OCI-M1 (cell line): ENCODE results near the gene WWP2.

Source experiments
- DNase-seq: peaks from one replicate; lab custom pipeline; 2025; lab: John Stamatoyannopoulos, UW

The WWP2 gene

DNA sequence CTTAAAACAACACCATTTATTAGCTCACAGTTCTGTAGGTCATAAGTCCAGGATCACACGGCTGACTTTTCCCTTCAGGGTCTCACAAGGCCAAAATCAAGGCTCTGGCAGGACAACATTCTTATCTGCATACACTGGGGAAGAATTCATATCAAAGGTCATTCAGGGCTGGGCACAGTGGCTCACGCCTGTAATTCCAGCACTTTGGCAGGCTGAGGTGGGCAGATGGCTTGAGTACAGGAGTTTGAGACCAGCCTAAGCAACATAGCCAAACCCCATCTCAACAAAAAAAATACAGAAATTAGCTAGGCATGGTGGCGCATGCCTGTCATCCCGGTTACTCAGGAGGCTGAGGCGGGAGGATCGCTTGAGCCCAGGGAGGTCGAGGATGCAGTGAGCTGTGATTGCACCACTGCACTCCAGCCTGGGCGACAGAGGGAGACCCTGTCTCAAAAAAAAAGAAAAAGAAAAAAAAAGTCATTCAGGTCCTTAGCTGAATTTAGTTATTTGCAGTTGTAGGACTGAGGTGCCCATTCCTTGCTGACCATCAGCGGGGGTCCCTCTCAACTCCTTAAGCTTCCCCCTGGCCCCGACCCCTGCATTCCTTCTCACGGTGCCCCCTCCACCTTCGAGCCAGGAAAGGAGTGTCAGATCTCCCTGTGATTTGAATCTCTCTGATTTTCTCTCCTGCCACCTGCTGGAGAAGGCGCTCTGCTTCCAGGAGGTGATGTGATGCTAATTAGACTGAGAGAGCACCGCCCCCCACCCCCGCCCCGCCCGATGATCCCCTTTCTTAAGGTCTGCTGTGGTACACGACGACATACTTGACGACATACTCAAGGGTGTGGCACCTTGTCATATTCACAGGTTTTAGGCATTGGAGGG lies 97.2 kb downstream of the WWP2 start:
- DNase-seq: peak; percentile 9

DNA sequence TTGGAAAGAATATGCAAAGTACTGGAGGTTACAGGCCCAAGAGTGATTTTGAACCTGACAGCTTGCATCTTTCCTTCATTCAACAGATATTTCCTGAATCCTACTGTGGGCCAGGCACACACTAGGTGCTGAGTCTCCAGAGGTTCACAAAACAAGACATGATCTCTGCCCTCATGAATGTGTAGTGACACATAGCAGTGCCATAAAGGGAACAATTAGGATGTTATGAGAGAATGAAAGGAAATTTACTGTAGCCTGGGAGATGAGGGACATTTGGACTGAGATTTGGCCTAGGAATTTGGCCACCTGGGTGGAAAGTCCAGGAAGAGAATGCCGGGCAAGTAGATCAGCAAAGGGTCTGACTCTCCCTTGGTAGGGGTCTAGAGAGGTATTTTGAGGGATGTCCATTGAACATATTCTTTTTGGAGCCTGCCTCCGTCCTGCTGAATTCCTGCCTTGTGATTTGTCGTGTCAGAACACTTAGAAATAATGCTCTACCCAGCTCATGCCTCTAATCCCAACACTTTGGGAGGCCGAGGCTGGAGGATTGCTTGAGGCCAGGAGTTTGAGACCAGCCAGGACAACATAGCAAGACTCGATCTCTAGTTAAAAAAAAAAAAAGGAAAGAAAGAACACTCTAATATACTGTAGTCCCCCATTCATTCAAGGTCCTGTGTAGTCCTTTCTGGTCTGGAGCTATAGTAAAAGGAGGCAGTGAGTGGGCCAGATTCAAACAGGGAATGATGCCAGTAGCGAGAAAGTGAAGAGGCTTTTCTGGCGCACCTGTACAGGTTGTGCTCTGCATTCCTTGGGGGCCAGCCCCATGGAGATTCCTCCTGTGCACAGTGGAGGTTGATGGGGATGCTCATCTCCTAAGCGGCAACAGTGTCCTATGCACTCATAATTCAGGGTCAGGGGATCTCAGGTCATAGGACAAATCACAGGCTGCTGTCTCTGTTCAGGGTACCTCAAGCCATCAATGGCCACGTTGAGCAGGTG lies 98.4 kb downstream of the WWP2 start:
- DNase-seq: no peak

DNA sequence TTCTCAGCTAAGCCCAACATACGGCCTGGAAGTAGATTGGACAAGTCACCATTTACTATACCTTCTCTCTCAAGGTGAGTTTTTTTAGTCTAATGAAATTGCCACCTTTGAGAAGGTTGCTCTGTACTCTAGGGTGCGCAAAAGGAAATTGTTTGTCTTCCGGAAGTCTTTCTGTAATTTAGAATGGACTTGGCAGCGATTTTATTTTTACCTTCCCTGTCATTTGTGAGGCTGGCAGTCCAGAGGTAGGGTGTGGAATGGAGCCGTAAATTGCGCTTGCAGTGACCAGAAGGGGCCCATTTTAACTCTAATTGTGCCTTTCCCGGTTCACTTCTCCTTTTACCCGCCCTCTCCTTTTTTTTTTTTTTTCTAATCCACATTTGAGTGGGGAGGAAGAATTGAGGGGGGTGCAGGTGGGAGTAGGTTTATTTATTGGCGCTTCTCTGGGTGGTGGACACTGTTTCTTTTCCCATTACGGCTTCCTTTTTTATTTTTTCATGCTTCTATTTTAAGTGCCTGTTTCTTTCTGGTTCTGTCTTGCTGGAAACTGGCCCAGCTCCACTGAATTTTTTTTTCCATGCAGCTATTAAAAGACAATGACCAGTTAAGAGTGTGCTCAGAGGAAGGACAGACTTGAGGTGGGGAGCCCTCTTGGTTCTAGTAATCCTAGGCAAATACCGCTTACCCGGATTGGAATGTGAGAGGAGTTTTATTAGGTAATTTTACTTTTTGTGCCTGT lies 99.3 kb downstream of the WWP2 start:
- no peak for DNase-seq

DNA sequence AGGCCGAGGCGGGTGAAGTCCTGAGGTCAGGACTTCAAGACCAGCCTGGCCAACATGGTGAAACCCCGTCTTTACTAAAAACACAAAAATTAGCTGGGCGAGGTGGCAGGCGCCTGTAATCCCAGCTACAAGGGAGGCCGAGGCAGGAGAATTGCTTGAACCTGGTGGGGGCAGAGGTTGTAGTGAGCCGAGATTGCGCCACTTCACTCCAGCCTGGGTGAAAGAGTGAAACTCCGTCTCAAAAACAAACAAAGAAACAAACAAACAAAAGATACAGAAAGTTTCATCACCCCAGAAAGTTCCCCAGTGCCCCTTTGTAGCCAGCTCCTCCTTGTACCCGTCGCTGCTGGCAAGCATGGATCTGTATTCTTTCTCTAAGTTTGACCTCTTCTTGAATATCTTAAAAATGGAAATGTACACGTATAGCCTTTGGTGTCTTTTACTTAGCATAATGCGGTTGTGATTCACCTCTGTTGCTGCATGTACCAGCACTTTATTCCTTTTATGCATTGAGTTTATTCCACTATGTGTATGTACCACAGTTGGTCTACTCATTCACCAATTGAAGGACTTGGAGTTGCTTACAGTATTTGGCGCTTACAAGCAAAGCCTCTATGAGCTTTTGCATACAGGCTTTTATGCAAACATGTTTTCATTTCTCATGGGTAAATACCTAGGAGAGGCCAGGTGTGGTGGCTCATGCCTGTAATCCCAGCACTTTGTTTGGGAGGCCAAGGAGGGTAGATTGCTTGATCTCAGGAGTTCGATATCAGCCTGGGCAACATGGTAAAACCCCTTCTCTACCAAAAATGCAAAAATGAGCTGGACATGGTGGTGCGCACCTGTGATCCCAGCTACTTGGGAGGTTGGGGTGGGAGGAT lies 101.5 kb downstream of the WWP2 start:
- no peak for DNase-seq

DNA sequence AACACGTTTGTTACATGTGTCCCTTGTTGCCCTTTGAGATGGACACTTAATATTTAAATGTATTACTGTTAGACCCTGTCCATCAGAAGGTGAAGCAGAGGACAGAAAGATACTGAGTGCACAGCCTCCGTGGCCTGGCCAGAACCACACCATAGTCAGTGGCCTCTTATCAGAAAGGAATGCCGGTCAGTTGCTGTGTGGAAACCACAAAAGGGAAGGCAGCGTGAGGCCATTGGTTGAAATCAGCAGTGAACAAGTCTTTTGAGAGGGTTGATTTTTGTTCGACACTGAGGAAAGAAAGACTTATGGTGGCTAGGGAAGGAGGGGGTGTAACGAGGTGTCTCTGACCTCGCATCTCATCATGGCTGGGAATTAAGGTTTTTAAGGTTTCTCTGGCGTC lies 103.6 kb downstream of the WWP2 start:
- DNase-seq: peak; percentile 92

DNA sequence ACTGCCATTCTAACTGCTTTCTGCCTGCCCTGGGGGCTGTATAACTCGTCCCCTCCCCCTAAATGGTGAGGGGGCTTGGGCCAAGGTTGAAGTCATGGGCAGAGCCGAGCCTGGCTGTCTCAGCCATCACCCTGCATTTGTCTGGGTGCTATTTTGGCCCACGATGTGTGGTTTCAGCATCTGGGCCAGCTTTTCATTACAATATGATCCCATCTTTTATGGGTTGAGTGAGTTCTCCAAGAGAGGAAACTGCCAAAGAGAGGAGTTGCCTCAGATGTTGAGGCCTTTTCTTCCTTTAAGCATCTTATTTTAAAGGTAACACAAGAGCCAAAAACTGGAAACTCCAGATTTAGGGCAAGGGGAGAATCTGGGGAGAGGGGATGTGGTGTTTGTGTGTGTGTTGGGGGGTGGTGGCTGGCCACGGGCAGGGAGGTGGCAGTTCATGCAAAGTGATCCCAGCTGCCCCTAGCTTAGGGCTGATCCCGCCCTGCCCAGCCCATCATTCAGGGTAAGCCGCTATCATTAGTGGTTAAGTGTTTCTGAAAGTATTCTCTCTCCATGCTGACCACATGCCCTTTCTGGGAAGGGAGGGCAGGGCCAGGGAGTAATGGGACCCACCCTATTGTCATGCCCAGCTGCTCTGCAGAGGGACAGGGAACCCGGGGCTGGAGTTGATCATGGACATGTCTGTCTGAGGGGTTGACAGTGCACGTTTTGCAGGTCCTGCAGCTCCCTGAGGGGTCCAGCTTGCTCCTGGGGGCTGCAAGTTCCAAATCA lies 105.8 kb downstream of the WWP2 start:
- DNase-seq: no peak

DNA sequence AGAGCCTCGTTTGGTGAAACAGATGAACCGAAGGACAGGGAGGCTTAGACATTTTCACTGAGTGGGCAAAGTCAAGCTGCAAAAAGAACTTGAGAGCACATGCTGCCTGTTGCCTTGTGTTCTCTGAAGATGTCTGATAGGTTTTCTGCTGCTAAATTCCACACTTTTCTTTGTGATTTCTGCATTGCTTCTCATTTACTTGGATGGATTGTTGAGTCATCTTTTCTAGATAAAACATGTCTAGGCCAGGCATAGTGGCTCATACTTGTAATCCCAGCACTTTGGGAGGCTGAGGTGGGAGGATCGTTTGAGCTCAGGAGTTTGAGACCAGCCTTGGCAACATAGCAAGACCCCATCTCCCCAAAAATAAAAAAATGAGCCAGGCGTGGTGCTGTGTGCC lies 108.6 kb downstream of the WWP2 start:
- no peak for DNase-seq

DNA sequence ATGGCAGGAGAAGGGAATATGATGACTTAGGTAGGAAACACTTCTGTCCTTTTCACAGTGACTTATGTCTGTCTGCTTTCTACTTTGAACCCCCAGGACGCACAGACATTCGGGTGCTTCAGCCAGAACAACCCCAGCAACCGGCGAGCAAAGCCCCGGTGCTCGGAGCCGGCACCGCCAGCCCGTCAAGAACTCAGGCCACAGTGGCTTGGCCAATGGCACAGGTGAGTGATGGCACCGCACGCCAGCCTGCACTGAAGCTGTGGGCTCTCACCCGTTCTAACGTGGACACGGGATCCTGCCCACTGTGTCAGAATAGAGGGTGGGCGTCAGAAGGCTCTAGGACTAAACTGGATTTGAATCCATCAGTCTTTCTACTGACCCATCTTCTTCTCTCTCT lies 109.6 kb downstream of the WWP2 start:
- no peak for DNase-seq

DNA sequence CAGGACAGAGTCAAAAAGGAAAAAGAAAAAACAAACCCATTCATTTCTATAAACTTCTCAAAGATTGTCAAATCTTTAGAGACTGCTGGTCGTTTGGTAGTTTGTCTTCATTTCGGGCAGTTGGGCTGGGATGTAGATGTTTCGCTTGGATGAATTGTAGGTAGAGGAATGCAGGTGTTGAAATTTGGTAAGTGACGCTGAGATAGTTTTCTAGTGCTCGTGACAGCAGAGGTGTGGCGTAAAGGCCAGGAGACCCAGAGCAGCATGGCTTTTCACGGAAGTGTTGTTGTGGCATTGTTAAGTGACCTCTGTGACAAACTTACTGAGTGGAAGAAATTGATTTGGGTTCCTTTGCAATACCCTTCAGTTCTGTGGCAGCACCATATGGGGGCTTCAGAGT lies 110.8 kb downstream of the WWP2 start:
- no peak for DNase-seq

DNA sequence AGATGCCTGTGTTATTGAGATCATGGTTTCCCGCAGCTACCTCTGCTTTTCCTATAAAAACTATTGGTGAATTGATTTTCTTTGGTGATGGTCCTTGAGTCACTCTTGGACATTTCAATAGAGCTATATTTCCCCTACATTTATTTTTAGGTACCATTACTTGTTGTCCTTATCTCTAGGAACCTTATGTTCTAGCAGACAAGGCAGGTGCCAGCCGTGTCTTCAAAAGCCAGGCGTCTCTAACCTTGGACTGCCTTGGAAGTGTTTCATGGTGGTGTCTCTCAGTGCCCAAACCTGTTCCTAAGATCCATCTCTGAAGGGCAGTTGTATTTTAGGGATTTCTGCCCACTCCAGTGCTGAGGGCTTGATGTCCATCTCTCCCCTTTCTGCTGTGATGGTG lies 111.7 kb downstream of the WWP2 start:
- no peak for DNase-seq

DNA sequence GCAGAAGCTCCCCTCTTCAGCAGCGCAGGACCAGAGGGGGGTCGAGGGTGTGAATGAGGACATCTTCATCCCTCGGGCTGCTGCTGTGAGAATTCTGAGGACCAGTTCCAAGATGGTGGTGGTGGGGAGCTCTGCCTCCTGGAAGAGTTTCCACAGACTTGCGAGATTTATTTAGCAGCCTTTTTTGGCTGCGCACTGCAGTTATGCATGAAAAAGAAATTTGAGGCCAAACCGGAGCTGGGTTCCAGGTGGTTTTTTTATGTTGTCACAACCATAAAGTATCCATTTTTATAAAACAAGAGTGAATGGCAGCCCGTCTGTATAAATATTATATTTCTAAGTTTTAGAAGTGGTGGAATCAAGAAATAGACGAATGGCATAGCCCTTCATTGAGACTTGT lies 112.1 kb downstream of the WWP2 start:
- DNase-seq: no peak

DNA sequence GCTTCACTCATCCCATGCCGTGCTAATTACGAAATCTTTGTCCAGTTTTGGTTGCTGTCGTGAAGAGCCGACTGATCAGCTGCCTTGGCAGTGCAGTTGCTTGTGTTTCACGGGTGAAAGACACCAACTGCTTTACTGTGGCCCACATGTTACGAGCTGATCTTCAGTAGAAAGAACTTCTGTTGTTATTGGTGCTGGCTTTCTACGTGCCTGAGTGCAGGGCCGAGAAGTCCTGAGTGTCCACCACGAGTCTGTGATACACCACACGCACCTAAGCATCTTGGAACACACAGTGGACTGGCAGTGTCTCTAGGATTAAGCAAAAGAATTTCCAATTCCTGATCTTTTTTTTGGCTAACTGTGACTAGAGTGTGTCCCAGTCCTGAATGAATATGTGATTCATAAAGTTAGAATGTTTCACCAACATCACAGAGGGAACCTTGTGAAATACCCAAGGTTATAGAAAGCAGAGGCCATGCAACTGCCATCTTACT lies 118.6 kb downstream of the WWP2 start:
- DNase-seq: no peak

DNA sequence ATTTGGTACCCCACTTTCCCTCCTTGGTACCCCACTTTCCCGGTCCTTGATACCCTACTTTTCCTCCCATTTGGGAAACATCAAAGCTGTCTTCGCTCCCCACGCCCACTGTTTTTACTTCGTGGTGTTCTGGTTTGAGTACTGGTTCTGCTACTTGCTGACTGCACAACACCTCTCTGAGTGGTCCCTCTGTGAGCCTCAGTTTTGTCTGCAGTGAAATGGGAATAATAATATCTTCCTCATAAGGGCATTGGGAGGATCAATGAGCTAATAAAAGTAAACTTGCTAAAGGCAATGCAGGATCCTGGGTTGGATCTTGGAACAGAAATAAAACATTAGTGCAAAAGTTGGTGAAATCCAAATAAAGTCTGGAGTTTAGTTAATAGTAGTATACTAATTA lies 119.0 kb downstream of the WWP2 start:
- DNase-seq: no peak

DNA sequence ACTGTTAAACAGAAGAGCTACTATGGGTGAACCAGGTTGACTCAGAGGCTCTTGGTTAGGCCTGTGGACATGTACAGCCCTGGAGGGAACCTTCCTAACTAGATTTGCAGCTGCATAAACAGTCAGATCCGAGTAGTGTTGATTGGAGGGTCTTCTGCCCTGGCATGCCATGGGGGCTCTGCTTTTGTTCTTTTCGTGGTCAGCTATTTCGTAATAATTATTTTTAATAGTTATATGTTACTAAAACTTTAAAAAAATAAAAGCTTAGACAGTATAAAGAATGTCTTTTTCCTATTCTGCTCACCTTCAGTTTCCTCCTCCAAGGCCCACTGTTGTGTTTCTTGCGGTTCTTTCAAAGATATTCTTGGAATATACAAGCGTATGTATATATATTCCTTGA lies 121.6 kb downstream of the WWP2 start:
- no peak for DNase-seq

DNA sequence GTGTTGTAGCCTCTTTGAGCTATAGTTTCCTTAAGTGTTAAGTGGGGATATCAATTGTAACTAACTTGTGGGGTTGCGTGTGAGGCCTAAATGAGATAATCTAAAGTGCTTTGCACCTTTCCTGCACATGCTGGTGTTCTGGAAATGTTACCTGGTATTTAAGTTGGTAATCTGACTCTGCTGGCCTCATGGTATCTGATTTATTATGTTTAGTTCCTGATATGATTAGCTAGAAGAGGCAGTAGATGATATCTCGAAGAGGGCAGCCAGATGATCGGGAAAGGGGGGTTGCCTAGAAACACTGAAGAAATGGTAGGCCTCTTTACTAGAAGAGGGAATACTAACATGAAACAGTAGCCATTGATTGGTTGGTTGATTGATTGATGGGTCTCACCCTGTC lies 123.6 kb downstream of the WWP2 start:
- DNase-seq: no peak

DNA sequence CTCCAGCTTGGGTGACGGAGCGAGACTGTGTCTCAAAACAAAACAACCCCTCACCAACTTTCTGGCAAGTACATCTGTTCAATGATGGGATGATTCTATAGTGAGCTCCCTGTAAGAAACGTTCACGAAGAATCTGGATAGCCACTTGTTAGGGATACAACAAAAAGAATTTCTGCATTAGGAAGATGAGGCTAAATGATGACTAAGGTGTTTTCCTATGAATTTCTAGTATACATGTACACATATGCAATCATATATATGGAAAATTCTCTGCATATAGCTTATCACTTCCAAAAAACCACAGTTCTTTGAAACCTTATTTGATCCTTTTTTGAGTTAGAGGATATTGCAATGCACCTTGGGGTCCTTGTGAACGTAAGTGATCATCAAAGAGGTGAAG lies 124.6 kb downstream of the WWP2 start:
- no peak for DNase-seq

DNA sequence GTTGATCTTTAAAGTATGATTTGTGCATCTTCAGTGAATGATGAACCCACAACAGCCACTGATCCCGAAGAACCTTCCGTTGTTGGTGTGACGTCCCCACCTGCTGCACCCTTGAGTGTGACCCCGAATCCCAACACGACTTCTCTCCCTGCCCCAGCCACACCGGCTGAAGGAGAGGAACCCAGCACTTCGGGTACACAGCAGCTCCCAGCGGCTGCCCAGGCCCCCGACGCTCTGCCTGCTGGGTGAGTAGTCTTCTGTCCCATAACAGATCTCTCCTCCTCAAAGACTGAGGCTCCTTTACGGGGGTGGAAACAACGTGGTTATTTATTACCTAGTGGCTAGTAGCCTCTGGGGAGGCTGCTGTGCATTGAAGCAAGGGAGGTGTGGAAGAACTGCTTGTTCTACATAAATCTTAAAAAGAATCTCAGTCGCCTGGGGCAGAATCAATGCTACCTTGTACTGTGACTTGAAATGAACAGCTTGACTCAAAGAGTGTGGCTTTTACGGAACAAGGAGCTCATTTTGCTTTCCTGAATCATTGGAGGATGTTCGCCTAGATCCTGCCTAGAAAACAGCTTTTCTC lies 126.0 kb downstream of the WWP2 start:
- DNase-seq: no peak

DNA sequence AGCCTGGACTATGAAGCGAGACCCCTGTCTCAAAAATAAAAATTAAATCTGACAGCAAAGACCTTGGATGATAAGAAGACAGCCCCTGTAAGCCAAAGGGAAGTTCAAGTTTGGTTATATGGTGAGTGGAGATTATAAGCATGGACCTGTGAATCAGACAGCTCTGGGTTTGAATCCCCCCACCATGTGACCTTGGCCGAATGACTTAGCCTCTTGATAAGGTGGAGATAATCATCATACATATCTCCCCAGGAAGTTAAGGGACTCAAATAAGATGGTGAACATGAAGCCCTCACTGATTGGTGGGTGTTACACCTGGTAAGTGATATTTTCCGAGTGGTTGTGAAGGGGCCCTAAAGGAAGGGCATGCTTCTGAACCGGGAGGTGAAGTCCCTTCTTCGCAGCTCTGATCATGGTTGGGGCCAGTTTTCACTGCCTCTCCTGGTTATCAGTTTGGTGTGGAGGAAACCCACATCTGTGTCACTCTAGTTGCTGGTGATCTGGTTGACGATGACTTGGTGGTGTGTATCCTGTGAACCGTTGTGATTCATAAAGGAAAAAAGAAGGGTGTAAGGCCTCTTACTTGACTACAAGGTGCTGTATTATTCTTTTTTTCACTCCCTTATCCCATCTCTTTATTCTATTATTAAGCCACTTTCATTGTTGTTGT lies 127.3 kb downstream of the WWP2 start:
- DNase-seq: no peak
